Measurements from ENCODE around the gene UBE2J2. TPM values are rescaled to one million over a fixed set of nuclear protein-coding genes. Genes with fewer than 3 reads are reported as not detected.

UBE2J2 gene
- total and polyA plus RNA-seq, 2 experiments from 2014 or later: 47.1 to 70.2 TPM

DNA sequence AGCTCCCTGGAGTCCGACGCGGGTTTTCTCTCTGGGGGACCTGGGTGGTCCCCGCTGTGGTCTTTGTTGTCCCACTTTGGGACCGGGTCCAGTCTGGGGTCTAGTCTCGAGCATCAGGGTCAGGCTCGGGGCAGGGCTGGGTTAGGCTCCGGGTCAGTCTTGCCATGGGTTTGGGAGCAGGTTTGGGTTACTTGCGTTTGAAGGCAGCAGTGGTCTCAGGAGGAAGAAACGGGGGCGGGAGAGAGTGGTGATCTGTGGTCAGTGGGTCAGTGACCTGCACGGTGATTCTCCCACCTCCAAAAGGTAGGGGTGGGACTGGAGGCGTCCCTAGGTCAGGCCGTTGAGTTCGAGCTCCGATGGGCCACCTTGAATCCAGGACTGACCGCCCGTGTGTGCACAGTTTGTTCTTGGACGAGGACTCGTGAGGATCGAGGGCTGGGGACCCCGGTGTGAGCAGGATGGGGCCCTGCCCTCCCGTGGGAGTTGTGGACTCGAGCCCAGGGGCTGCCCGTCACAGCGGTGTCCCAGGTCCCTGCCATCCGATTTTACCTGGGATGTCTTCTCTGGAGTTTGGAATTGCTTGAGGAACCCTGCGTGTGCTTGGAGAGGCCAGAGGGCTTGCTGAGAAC, 39.4 kb downstream of the UBE2J2 start:
- TF ChIP-seq, protein P1, sequence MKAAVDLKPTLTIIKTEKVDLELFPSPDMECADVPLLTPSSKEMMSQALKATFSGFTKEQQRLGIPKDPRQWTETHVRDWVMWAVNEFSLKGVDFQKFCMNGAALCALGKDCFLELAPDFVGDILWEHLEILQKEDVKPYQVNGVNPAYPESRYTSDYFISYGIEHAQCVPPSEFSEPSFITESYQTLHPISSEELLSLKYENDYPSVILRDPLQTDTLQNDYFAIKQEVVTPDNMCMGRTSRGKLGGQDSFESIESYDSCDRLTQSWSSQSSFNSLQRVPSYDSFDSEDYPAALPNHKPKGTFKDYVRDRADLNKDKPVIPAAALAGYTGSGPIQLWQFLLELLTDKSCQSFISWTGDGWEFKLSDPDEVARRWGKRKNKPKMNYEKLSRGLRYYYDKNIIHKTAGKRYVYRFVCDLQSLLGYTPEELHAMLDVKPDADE (IDR thresholded peaks at IDR 0.05): no peak
- TF ChIP-seq ZNF114 (CRISPR knock-in tag; IDR thresholded peaks at IDR 0.05) (no peak), EZH2phosphoT487 (IDR thresholded peaks at IDR 0.05; ENCODE audit: unreplicated experiment) (no peak), CREB1 (CRISPR knock-in tag; IDR thresholded peaks at IDR 0.05; ENCODE audit: low read depth) (no peak), NANOG (IDR thresholded peaks at IDR 0.05; ENCODE audit: borderline replicate concordance) (no peak), ZNF331 (CRISPR knock-in tag; IDR thresholded peaks at IDR 0.05; ENCODE audit: low read depth) (no peak), STAT1 (IDR thresholded peaks at IDR 0.05; ENCODE audit: unreplicated experiment) (no peak), JUNB (IDR thresholded peaks at IDR 0.05; ENCODE audit: unreplicated experiment) (no peak), EZH2 (IDR thresholded peaks at IDR 0.05; ENCODE audit: low read depth, unreplicated experiment) (no peak), POLR2AphosphoS5 (IDR thresholded peaks at IDR 0.05; ENCODE audit: low read depth) (no peak)
- TF ChIP-seq, protein P2, sequence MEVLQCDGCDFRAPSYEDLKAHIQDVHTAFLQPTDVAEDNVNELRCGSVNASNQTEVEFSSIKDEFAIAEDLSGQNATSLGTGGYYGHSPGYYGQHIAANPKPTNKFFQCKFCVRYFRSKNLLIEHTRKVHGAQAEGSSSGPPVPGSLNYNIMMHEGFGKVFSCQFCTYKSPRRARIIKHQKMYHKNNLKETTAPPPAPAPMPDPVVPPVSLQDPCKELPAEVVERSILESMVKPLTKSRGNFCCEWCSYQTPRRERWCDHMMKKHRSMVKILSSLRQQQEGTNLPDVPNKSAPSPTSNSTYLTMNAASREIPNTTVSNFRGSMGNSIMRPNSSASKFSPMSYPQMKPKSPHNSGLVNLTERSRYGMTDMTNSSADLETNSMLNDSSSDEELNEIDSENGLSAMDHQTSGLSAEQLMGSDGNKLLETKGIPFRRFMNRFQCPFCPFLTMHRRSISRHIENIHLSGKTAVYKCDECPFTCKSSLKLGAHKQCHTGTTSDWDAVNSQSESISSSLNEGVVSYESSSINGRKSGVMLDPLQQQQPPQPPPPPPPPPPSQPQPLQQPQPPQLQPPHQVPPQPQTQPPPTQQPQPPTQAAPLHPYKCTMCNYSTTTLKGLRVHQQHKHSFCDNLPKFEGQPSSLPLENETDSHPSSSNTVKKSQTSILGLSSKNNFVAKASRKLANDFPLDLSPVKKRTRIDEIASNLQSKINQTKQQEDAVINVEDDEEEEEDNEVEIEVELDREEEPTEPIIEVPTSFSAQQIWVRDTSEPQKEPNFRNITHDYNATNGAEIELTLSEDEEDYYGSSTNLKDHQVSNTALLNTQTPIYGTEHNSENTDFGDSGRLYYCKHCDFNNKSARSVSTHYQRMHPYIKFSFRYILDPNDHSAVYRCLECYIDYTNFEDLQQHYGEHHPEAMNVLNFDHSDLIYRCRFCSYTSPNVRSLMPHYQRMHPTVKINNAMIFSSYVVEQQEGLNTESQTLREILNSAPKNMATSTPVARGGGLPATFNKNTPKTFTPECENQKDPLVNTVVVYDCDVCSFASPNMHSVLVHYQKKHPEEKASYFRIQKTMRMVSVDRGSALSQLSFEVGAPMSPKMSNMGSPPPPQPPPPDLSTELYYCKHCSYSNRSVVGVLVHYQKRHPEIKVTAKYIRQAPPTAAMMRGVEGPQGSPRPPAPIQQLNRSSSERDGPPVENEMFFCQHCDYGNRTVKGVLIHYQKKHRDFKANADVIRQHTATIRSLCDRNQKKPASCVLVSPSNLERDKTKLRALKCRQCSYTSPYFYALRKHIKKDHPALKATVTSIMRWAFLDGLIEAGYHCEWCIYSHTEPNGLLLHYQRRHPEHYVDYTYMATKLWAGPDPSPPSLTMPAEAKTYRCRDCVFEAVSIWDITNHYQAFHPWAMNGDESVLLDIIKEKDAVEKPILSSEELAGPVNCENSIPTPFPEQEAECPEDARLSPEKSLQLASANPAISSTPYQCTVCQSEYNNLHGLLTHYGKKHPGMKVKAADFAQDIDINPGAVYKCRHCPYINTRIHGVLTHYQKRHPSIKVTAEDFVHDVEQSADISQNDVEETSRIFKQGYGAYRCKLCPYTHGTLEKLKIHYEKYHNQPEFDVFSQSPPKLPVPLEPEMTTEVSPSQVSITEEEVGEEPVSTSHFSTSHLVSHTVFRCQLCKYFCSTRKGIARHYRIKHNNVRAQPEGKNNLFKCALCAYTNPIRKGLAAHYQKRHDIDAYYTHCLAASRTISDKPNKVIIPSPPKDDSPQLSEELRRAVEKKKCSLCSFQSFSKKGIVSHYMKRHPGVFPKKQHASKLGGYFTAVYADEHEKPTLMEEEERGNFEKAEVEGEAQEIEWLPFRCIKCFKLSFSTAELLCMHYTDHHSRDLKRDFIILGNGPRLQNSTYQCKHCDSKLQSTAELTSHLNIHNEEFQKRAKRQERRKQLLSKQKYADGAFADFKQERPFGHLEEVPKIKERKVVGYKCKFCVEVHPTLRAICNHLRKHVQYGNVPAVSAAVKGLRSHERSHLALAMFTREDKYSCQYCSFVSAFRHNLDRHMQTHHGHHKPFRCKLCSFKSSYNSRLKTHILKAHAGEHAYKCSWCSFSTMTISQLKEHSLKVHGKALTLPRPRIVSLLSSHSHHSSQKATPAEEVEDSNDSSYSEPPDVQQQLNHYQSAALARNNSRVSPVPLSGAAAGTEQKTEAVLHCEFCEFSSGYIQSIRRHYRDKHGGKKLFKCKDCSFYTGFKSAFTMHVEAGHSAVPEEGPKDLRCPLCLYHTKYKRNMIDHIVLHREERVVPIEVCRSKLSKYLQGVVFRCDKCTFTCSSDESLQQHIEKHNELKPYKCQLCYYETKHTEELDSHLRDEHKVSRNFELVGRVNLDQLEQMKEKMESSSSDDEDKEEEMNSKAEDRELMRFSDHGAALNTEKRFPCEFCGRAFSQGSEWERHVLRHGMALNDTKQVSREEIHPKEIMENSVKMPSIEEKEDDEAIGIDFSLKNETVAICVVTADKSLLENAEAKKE (CRISPR knock-in tag; IDR thresholded peaks at IDR 0.05): no peak
- TF ChIP-seq, protein P3, sequence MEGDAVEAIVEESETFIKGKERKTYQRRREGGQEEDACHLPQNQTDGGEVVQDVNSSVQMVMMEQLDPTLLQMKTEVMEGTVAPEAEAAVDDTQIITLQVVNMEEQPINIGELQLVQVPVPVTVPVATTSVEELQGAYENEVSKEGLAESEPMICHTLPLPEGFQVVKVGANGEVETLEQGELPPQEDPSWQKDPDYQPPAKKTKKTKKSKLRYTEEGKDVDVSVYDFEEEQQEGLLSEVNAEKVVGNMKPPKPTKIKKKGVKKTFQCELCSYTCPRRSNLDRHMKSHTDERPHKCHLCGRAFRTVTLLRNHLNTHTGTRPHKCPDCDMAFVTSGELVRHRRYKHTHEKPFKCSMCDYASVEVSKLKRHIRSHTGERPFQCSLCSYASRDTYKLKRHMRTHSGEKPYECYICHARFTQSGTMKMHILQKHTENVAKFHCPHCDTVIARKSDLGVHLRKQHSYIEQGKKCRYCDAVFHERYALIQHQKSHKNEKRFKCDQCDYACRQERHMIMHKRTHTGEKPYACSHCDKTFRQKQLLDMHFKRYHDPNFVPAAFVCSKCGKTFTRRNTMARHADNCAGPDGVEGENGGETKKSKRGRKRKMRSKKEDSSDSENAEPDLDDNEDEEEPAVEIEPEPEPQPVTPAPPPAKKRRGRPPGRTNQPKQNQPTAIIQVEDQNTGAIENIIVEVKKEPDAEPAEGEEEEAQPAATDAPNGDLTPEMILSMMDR (conservative IDR thresholded peaks at IDR 0.05; ENCODE audit: low read depth in 2 of 2): no peak
- TF ChIP-seq, protein P4, sequence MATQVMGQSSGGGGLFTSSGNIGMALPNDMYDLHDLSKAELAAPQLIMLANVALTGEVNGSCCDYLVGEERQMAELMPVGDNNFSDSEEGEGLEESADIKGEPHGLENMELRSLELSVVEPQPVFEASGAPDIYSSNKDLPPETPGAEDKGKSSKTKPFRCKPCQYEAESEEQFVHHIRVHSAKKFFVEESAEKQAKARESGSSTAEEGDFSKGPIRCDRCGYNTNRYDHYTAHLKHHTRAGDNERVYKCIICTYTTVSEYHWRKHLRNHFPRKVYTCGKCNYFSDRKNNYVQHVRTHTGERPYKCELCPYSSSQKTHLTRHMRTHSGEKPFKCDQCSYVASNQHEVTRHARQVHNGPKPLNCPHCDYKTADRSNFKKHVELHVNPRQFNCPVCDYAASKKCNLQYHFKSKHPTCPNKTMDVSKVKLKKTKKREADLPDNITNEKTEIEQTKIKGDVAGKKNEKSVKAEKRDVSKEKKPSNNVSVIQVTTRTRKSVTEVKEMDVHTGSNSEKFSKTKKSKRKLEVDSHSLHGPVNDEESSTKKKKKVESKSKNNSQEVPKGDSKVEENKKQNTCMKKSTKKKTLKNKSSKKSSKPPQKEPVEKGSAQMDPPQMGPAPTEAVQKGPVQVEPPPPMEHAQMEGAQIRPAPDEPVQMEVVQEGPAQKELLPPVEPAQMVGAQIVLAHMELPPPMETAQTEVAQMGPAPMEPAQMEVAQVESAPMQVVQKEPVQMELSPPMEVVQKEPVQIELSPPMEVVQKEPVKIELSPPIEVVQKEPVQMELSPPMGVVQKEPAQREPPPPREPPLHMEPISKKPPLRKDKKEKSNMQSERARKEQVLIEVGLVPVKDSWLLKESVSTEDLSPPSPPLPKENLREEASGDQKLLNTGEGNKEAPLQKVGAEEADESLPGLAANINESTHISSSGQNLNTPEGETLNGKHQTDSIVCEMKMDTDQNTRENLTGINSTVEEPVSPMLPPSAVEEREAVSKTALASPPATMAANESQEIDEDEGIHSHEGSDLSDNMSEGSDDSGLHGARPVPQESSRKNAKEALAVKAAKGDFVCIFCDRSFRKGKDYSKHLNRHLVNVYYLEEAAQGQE (IDR thresholded peaks at IDR 0.05; ENCODE audit: unreplicated experiment): no peak
- H3K4me3 ChIP-seq: no peak overlapping the region
- no peak overlapping the region for H2AFZ ChIP-seq
- no peaks in the 10 kb centered on the region for H3K27me3 ChIP-seq (ENCODE audit: insufficient read depth)
- H3F3A ChIP-seq (replicated peaks; ENCODE audit: low read depth): peaks cover 10% of the 10 kb centered on the region; the same call in 1 of the 2 replicates
- no peaks in the 10 kb centered on the region for H3K36me3 ChIP-seq (ENCODE audit: insufficient read depth)
- no peak overlapping the region for H3K4me2 ChIP-seq
- peaks cover 6% of the 10 kb centered on the region for H3K4me1 ChIP-seq (ENCODE audit: insufficient read depth)
- H3K27me3 Mint-ChIP-seq (ENCODE audit: insufficient read depth, low read depth, poor library complexity): peaks cover 13% of the 10 kb centered on the region
- DNase-seq (ENCODE audit: low spot score): no peak
- peaks cover 21% of the 10 kb centered on the region for H3K36me3 Mint-ChIP-seq (ENCODE audit: low read depth)
- no peak overlapping the region for H3K27ac ChIP-seq (ENCODE audit: low read depth)
- H3K27ac Mint-ChIP-seq: no peak overlapping the region
- H4K20me1 ChIP-seq (replicated peaks; ENCODE audit: insufficient read depth): peaks cover 8% of the 10 kb centered on the region
- peak overlapping the region; percentile 57; the same call in 1 of the 3 replicates for H3K4me3 Mint-ChIP-seq
- no peaks in the 10 kb centered on the region for H3K9me2 ChIP-seq (ENCODE audit: insufficient read depth)
- H3K9me3 Mint-ChIP-seq: peaks cover 10% of the 10 kb centered on the region
- no peak for ATAC-seq
- peaks cover 18% of the 10 kb centered on the region for H3K4me1 Mint-ChIP-seq
- H3K79me2 ChIP-seq (replicated peaks; ENCODE audit: insufficient read depth): peaks cover 29% of the 10 kb centered on the region

All from GM23338 (cell line).